22Rv1 (cell line): ENCODE results near the gene FARS2.
A peak's percentile ranks its signal among the peaks of the same experiment; 100 is the strongest.

Experiments used
- CTCF ChIP-seq: fragments of 450-650 bp; IDR thresholded peaks from 2 replicates; pipeline ENCODE4 v1.5.1; 2017; ENCODE audit warnings: mild to moderate bottlenecking
- ZFX ChIP-seq: fragments of 450-650 bp; IDR thresholded peaks from 2 replicates; pipeline ENCODE4 v1.6.1; 2017; ENCODE audit warnings: antibody characterized with exemption, borderline replicate concordance

GRCh38 chr6:5398530-5398929 lies 137.2 kb downstream of the FARS2 start:
- TF ChIP-seq CTCF (peak; percentile 71), ZFX (no peak)
